HAP-1 (cell line): Measurements from ENCODE around the gene TMEM91.

ENCODE experiments used
- DNase-seq, 2 experiments: peaks; one replicate each; pipeline ENCODE4 v3.0.0-alpha.2; 2016 to 2020; ENCODE audit warnings: low spot score in 2 of 2
- H3K27me3 ChIP-seq: fragments of 250-450 bp; sonication (Bioruptor Pico); 2 replicates; pipeline ENCODE4 v1.5.1; 2020; ENCODE audit warnings: low read depth, mild to moderate bottlenecking, moderate library complexity
- H3K36me3 ChIP-seq: fragments of 250-450 bp; sonication (Bioruptor Pico); replicated peaks from 2 replicates; pipeline ENCODE4 v1.5.1; 2020; ENCODE audit warnings: mild to moderate bottlenecking
- H3K4me1 ChIP-seq: fragments of 250-450 bp; sonication (Bioruptor Pico); 2 replicates; pipeline ENCODE4 v1.5.1; 2020; ENCODE audit warnings: mild to moderate bottlenecking
- H3K4me3 ChIP-seq: fragments of 250-450 bp; sonication (Bioruptor Pico); 2 replicates; pipeline ENCODE4 v1.5.1; 2020; ENCODE audit warnings: mild to moderate bottlenecking, moderate library complexity
- H3K9me3 ChIP-seq: fragments of 250-450 bp; sonication (Bioruptor Pico); 2 replicates; pipeline ENCODE4 v1.5.1; 2020; ENCODE audit warnings: mild to moderate bottlenecking, moderate library complexity
- in situ Hi-C: fragments of 300-500 bp; cut with MboI; formaldehyde crosslinking; loops from 3 replicates; pipeline ENCODE4 v1.14.3; 2020; ENCODE audit warnings: low sequenced_read_pairs, inconsistent platforms, mixed read lengths

The TMEM91 gene

GRCh38 chr19:41430922-41431321 is 54.6 kb downstream of the TMEM91 start:
- Histone ChIP-seq H3K4me1 (peaks cover 3% of the 10 kb centered on the region; the same call in 1 of the 2 replicates), H3K9me3 (no peaks in the 10 kb centered on the region), H3K27me3 (no peaks in the 10 kb centered on the region), H3K36me3 (peaks cover 17% of the 10 kb centered on the region), H3K4me3 (no peak overlapping the region)
- no peak for DNase-seq
- in situ Hi-C loops, result no loop called here

- Histone ChIP-seq H3K36me3 (peaks cover 17% of the 10 kb centered on the region), H3K4me3 (no peak overlapping the region), H3K27me3 (no peaks in the 10 kb centered on the region), H3K4me1 (peaks cover 3% of the 10 kb centered on the region; the same call in 1 of the 2 replicates), H3K9me3 (no peaks in the 10 kb centered on the region)
- no peak for DNase-seq
- in situ Hi-C loops, result no loop called here
Observed at GRCh38 chr19:41431426-41432386, 55.4 kb downstream of the TMEM91 start.

GRCh38 chr19:41433171-41433570 is 56.8 kb downstream of the TMEM91 start:
- no peaks in the 10 kb centered on the region for H3K27me3 ChIP-seq
- peaks cover 17% of the 10 kb centered on the region for H3K36me3 ChIP-seq
- H3K9me3 ChIP-seq, result no peaks in the 10 kb centered on the region
- DNase-seq, result no peak
- in situ Hi-C loops, result no loop called here
- no peaks in the 10 kb centered on the region for H3K4me1 ChIP-seq
- no peak overlapping the region for H3K4me3 ChIP-seq
